ENCODE measurements around the gene TMOD2.

The TMOD2 gene

GRCh38 chr15:51755790-51756189 lies 4.4 kb downstream of the TMOD2 start:
- DNase-seq (ENCODE audit: low read depth), result no peak
- no peak overlapping the region for H3K4me3 ChIP-seq (ENCODE audit: control insufficient read depth, low read depth, low read length)
- no peak for TF ChIP-seq CTCF (IDR thresholded peaks at IDR 0.05; ENCODE audit: control insufficient read depth, insufficient read depth, low read depth, low read length, missing control alignments)

GRCh38 chr15:51756482-51756881 lies 5.1 kb downstream of the TMOD2 start:
- DNase-seq (ENCODE audit: low read depth), result no peak
- no peak for TF ChIP-seq CTCF (IDR thresholded peaks at IDR 0.05; ENCODE audit: control insufficient read depth, insufficient read depth, low read depth, low read length, missing control alignments)
- no peak overlapping the region for H3K4me3 ChIP-seq (ENCODE audit: control insufficient read depth, low read depth, low read length)

GRCh38 chr15:51757450-51757849 lies 6.1 kb downstream of the TMOD2 start:
- TF ChIP-seq CTCF (IDR thresholded peaks at IDR 0.05; ENCODE audit: control insufficient read depth, insufficient read depth, low read depth, low read length, missing control alignments), result no peak
- H3K4me3 ChIP-seq (ENCODE audit: control insufficient read depth, low read depth, low read length), result no peak overlapping the region
- no peak for DNase-seq (ENCODE audit: low read depth)

GRCh38 chr15:51758645-51759044 lies 7.2 kb downstream of the TMOD2 start:
- no peak for TF ChIP-seq CTCF (IDR thresholded peaks at IDR 0.05; ENCODE audit: control insufficient read depth, insufficient read depth, low read depth, low read length, missing control alignments)
- no peak overlapping the region for H3K4me3 ChIP-seq (ENCODE audit: control insufficient read depth, low read depth, low read length)
- DNase-seq (ENCODE audit: low read depth), result no peak

- TF ChIP-seq CTCF (IDR thresholded peaks at IDR 0.05; ENCODE audit: control insufficient read depth, insufficient read depth, low read depth, low read length, missing control alignments), result peak; percentile 26
- H3K4me3 ChIP-seq (ENCODE audit: control insufficient read depth, low read depth, low read length), result no peak overlapping the region
- DNase-seq (ENCODE audit: low read depth), result peak; percentile 82
These were observed 8.2 kb downstream of the TMOD2 start for GRCh38 chr15:51759557-51760070.

GRCh38 chr15:51760805-51761204 lies 9.4 kb downstream of the TMOD2 start:
- TF ChIP-seq CTCF (IDR thresholded peaks at IDR 0.05; ENCODE audit: control insufficient read depth, insufficient read depth, low read depth, low read length, missing control alignments), result no peak
- DNase-seq (ENCODE audit: low read depth), result no peak
- H3K4me3 ChIP-seq (ENCODE audit: control insufficient read depth, low read depth, low read length), result no peak overlapping the region

- no peak for TF ChIP-seq CTCF (IDR thresholded peaks at IDR 0.05; ENCODE audit: control insufficient read depth, insufficient read depth, low read depth, low read length, missing control alignments)
- DNase-seq (ENCODE audit: low read depth), result no peak
- H3K4me3 ChIP-seq (ENCODE audit: control insufficient read depth, low read depth, low read length), result no peak overlapping the region
These were observed 14.4 kb downstream of the TMOD2 start for GRCh38 chr15:51765751-51766150.

All from AG09309 (cell line).